Stimulated activated CD8-positive, alpha-beta memory T cell treated with anti-CD3 and anti-CD28 coated beads, Interleukin-7, amount 100 ng/mL, for 4 hours (primary cell): ENCODE data around the gene TLNRD1.
"Not testable (repeated sequence)": the region's sequence is repeated elsewhere in the genome, so short reads cannot be mapped to it uniquely, and the experiment has no call there.

Experiments used
- DNase-seq, 2 donors: peaks; one replicate each; pipeline ENCODE4 v3.0.0-alpha.2; 2020; ENCODE audit warnings: low read depth in 2 of 2

The TLNRD1 gene

GRCh38 chr15:81000624-81001151 lies at the start of gene TLNRD1:
Gene TLNRD1 (plus strand): TSS chr15:81000923. CDS start chr15:81002272, 1,349 bp downstream.
- DNase-seq = peak; percentile 69 to 81

GRCh38 chr15:80951941-80952340 lies 48.8 kb upstream of the TLNRD1 start:
- no peak for DNase-seq

DNA sequence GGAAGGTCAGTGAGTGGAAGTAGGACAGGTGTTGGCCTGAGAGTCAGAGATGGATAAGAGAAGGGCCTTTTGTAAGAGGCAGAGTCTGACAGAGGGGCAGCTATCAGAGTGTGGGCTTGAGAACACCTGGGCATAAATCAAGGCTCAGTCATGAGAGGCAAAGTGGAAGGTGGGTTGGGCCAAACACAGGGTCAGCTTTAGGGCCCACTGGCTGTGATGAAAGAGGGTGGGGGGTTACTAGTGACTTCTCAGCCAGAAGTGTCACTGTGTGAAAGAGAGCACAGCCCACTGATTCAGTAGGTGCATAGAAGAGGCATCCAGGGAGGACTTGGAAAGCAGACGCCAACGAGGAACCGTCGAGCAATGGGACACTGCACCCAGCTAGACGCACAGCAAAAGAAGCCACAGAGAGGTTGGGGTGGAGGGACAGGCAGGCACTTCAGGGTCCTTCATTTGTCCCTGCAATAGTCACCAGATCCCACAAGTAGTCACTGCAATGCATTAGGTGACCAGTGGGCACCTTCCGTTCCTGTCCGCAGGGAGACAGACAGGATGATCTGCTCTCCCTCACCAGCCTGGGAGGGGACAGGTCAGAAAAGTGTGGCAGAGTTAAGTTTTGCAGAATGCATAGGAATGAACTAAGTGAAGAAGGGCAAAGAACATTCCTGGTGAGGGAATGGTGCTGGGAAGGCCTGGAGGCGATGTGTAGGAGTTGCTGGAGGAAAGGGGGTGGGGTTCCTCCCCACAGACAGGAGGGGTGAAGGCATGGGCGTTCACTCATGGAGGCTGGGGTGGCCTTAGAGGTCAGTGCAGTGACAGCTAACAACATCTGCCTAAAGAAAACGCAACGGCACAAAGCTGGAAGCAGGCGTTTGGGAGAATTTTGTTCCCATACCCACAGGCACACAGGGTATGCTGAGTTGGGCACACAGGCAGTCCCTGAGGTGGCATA lies 47.4 kb upstream of the TLNRD1 start:
- no peak for DNase-seq

GRCh38 chr15:80953953-80954778 lies 46.6 kb upstream of the TLNRD1 start:
- no peak for DNase-seq

DNA sequence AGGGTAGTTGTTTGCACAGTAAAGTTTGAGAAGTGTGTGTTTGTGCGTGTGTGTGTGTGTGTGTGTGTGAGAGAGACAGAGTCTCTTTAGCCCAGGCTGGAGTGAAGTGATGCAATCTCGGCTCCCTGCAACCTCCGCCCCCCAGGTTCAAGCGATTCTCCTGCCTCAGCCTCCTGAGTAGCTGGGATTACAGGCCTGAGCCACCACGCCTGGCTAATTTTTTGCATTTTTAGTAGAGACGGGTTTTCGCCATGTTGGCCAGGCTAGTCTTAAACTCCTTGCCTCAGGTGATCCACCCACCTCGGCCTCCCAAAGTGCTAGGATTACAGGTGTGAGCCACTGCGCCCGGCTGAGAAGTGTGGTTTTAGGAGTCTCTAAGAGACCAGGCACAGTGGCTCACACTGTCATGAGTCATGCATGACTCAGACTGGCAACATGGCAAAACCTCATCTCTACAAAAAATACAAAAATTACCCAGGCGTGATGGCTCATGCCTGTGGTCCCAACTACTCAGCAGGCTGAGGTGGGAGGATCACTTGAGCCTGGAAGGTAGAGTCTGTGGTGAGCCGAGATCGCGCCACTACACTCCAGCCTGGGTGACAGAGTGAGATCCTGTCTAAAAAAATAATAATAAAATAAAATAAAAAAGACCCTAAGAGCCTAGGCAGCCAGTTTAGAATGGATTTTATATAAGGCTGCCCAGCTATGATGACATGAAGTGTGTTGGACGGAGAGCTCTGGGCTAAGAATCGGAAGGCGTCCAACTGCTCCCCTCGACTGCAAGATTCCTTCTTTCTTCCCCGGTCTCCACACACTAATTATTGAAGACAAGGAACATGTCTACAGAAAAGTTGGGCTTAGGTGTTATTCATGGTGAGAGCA lies 44.9 kb upstream of the TLNRD1 start:
- DNase-seq = peak; percentile 43 to 45

DNA sequence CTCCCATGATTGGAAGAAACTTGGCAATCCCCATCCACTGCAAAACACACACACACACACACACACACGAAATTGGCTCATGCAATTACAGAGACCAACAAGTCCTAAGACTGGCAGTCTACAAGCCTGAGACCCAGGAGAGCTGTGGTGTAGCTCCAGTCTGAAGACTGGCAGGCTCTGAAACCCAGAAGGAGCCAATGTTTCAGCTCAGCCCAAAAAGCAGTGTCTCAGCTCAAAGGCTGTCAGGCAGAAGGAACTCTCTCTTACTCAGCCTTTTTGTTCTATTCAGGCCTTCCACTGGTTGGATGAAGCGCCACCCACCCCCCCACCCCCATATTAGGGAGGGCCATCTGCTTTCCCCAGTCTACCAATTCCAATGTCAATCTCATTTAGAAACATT lies 43.2 kb upstream of the TLNRD1 start:
- DNase-seq = no peak

- DNase-seq = no peak
Measured at GRCh38 chr15:80957976-80958375, 42.7 kb upstream of the TLNRD1 start.

DNA sequence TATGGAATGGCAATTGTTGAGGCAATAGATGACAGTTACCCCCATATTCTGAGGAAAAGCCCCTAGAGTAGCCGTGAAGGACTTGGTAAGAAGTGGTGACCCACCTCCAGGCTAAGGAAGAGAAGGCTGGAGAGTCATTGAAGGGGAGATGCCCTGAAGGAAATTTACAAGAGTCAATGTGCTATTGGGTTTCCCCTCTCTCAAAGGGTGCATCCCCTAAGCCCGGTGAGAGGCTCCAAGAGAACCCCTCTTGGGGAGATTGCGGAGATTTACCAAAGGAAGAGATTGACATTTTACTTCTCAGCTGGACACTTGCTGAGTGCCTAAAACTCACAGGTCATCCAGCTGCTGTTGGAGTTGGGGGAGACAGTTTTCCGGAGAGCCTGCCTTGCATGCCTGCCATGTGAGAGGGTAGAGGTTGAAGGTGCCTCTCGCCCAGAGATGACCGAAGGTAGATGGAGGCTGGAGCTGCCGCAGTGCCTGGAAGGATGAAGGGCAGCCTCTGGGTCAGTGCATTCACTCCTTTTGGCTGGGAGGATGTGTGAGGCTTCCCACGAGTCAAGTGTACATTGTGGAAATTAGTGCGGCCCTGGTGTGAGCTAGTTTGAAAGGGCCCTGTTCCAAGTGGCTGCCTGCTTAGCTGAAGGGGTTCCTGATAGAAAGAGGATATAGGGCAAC lies 41.8 kb upstream of the TLNRD1 start:
- no peak for DNase-seq

- not testable (repeated sequence) for DNase-seq
Measured at GRCh38 chr15:80965454-80965853, 35.3 kb upstream of the TLNRD1 start.

DNA sequence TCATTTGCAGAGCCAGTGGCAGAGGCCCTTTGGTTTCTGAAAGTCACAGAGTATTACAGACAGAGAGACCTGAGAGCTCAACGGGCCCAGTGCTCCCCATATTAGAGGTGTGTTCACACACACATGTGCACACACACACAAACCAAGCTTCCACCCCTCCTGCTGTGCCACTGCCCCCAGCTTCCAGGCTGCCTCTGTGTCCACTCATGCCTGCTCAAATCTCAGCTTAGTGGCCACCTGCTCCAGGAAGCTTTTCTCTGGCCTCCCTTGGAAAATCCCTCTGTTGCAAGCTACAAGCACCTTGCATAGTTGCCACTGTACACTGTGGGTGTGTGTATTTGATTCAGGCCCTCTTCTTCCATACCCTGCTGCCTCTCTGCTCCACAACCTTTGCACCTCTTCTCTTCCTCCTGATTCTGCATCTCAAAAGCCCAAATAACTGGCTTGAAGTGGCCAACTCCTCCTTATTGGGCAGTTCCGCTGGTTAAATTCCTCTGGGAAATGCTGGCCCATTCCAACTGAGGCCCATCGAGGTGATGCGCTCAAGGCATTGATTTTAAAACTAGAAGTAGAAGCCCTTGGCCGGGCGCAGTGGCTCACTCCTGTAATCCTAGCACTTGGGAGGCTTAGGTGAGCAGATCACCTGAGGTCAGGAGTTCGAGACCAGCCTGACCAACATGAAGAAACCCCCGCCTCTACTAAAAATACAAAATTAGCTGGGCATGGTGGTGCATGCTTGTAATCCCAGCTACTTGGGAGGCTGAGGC lies 34.1 kb upstream of the TLNRD1 start:
- no peak for DNase-seq

DNA sequence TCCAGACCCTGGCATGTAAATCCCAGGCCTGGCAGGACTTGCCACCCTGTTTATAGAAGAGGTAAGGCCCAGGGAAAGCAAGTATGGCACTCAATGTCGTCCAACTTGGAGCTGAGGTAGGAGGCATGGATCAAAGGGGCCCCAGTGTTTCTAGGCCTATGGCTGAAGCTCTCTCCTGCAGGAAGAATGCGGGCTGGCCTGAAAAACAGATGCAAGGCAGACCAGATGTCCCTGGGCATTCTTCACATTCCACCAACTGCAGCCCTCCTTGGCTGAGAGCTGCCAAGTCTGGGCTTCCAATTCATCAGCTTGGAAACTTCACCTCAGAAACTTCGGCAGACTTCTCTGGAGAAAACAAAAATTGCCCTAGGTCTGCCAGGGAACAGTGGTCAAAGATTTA lies 33.3 kb upstream of the TLNRD1 start:
- DNase-seq = no peak

DNA sequence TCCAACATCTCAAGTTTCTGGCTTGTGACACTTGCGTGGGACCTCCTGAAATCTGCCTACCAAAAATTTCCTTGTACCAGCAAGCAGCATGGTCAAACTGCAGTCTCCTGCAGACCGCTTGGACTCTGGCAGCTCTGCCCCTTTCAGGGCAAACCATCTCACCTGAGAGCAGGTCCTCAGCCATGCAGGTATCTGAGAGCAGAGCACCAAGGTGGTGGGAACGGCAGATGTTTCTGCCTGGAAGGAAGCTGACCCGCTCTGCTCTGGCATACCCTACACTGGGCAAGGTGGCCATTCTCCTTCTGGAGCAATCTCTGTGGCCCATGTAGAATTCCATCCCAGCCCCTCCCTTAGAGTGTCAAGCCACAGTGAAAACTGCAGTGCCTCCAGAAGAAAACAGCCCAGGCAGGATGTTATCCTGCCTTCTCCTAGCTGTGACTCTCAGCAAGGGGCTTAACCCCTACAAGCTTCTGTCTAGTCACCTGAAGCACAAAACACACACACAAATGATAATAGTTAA lies 32.7 kb upstream of the TLNRD1 start:
- DNase-seq = no peak

- DNase-seq = no peak
Measured at GRCh38 chr15:80969316-80969715, 31.4 kb upstream of the TLNRD1 start.

DNA sequence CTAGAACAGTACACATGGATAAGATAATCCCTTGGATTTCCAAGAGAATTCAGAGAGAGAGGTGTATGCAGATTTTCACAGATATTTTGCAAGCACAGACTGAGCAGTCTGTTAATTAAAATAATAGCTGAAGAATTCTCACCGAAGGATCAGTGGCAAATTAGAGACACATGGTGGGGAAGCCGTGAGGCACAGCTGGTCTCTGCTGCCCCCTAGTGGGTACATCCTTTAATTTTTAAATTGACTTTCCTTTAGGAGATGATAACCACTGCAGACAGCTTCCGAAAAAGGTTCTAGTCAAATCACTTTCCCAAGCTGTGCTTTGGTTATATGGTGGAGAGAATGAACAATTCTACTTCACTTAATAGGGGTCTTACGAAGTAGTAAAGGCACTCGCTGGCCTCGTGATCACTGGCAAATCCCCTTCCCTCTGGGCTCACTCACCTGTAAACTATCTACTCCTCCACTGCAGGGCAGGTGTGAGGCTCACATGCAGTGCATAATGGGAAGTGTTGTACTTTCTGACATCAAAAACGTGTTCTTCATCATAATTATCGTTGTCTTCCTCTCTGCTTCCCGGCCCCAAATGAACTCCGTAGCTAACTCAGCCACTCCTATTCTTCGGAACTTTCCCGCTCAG lies 30.6 kb upstream of the TLNRD1 start:
- DNase-seq = peak in 1 of 2 donors; percentile 25

GRCh38 chr15:80970658-80971057 lies 30.1 kb upstream of the TLNRD1 start:
- DNase-seq = no peak

DNA sequence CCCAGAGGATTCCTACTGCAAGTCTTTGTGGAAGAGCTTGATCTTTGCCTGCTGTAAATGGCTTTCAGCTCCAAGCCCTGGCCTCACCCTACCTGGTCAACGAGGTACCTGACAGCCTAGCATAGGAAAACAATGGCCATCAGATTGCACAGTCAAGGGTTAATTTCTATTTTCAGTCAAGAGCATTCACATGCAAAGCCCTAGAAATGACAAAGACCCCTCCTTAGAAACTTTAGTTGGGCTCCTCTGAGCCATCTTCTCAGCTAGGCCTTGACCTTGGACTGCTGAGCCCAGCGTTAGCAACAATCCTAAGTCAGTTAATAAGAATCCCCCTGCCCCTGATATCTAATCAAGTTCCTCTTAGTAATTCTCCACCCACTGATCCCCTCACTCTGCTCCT lies 29.6 kb upstream of the TLNRD1 start:
- no peak for DNase-seq

- DNase-seq = no peak
Measured at GRCh38 chr15:80972276-80972675, 28.4 kb upstream of the TLNRD1 start.

DNA sequence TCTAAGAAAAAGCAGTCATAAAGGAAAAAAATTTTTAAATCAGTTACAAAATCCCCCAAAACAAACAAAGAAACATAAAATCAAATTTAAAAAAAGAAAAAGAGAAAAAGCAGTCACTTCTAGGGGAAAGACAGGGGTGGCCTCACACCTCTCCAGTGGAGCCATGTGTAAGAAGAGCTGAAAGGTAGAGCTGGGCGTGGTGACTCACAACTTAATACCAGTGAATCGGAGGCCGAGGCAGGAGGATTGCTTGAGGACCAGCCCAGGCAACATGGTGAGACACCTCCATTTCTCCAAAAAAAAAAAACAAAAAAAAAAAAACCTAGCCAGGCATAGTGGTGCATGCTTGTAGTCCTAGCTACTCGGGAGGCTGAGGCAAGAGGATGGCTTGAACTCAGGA lies 25.8 kb upstream of the TLNRD1 start:
- DNase-seq = no peak

- no peak for DNase-seq
Measured at GRCh38 chr15:80976851-80977250, 23.9 kb upstream of the TLNRD1 start.
